ENCODE data around the gene LMNTD1.

The LMNTD1 gene

GRCh38 chr12:25495331-25496097 lies 57.6 kb downstream of the LMNTD1 start:
- no CpG with 5 or more reads among the region's 1 CpG for WGBS, 2 donors (ENCODE audit: extremely low coverage in 2 of 2, insufficient read length in 2 of 2, insufficient replicate concordance in 1 of 2)
- H2BK15ac ChIP-seq (ENCODE audit: low read length): no peak overlapping the region
- H4K8ac ChIP-seq (ENCODE audit: low read depth, low read length): no peak overlapping the region
- H3K4me1 ChIP-seq (ENCODE audit: control insufficient read depth in 2 of 2, insufficient read depth in 1 of 2, low read depth in 1 of 2, low read length in 2 of 2): peaks cover 2 to 6% of the 10 kb centered on the region in 2 donors
- H3K18ac ChIP-seq (ENCODE audit: low read length): no peak overlapping the region
- H2BK120ac ChIP-seq (ENCODE audit: low read depth, low read length): no peak overlapping the region
- peaks cover 2 to 4% of the 10 kb centered on the region in 2 donors for H3K9me3 ChIP-seq (replicated peaks in 1 of 2; ENCODE audit: control insufficient read depth in 2 of 2, insufficient read depth in 1 of 2, low read depth in 1 of 2, low read length in 2 of 2)
- H3K27me3 ChIP-seq (ENCODE audit: control insufficient read depth in 3 of 3, insufficient read depth in 3 of 3, low read depth in 1 of 3, low read length in 3 of 3): no peaks in the 10 kb centered on the region
- DNase-seq (ENCODE audit: low spot score): no peak
- H3K4me2 ChIP-seq (ENCODE audit: insufficient read depth, low read length, poor library complexity, severe bottlenecking): no peak overlapping the region
- no peaks in the 10 kb centered on the region for H3K79me1 ChIP-seq (ENCODE audit: low read depth, low read length)
- no peaks in the 10 kb centered on the region for H3K36me3 ChIP-seq (replicated peaks in 1 of 2; ENCODE audit: control insufficient read depth in 2 of 2, insufficient read depth in 2 of 2, low read length in 2 of 2)
- no peak overlapping the region for H3K14ac ChIP-seq (ENCODE audit: low read length)
- H3K23ac ChIP-seq (ENCODE audit: low read depth, low read length, poor library complexity): no peak overlapping the region
- no peak overlapping the region for H3K27ac ChIP-seq (replicated peaks; ENCODE audit: low read length)
- no peak overlapping the region for H2BK12ac ChIP-seq (ENCODE audit: low read length)
- H2AFZ ChIP-seq (ENCODE audit: low read length): no peak overlapping the region
- no peak overlapping the region for H4K91ac ChIP-seq (ENCODE audit: low read depth, low read length, poor library complexity)
- no peak overlapping the region for H3K4me3 ChIP-seq (ENCODE audit: low read length in 2 of 2)
- H2BK5ac ChIP-seq (ENCODE audit: low read length): no peak overlapping the region
- no peak overlapping the region for H2AK5ac ChIP-seq (ENCODE audit: low read depth, low read length)
- no peak overlapping the region for H3K4ac ChIP-seq (ENCODE audit: low read length)
- no peak overlapping the region for H3K9ac ChIP-seq (ENCODE audit: low read depth, low read length, poor library complexity)

- H3K27me3 ChIP-seq (ENCODE audit: control insufficient read depth in 3 of 3, insufficient read depth in 3 of 3, low read depth in 1 of 3, low read length in 3 of 3): no peaks in the 10 kb centered on the region
- H2AFZ ChIP-seq (ENCODE audit: low read length): no peak overlapping the region
- H3K14ac ChIP-seq (ENCODE audit: low read length): no peak overlapping the region
- H4K91ac ChIP-seq (ENCODE audit: low read depth, low read length, poor library complexity): no peak overlapping the region
- H2BK15ac ChIP-seq (ENCODE audit: low read length): no peak overlapping the region
- H2BK12ac ChIP-seq (ENCODE audit: low read length): no peak overlapping the region
- no peak overlapping the region for H3K4ac ChIP-seq (ENCODE audit: low read length)
- H3K79me1 ChIP-seq (ENCODE audit: low read depth, low read length): no peaks in the 10 kb centered on the region
- no peak for DNase-seq (ENCODE audit: low spot score)
- H3K36me3 ChIP-seq (replicated peaks in 1 of 2; ENCODE audit: control insufficient read depth in 2 of 2, insufficient read depth in 2 of 2, low read length in 2 of 2): no peaks in the 10 kb centered on the region
- H4K8ac ChIP-seq (ENCODE audit: low read depth, low read length): no peak overlapping the region
- H2BK5ac ChIP-seq (ENCODE audit: low read length): no peak overlapping the region
- H2AK5ac ChIP-seq (ENCODE audit: low read depth, low read length): no peak overlapping the region
- WGBS, 2 donors (ENCODE audit: extremely low coverage in 2 of 2, insufficient read length in 2 of 2, insufficient replicate concordance in 1 of 2): no CpG with 5 or more reads among the region's 2 CpGs
- H2BK120ac ChIP-seq (ENCODE audit: low read depth, low read length): no peak overlapping the region
- no peak overlapping the region for H3K9ac ChIP-seq (ENCODE audit: low read depth, low read length, poor library complexity)
- H3K4me3 ChIP-seq (ENCODE audit: low read length in 2 of 2): no peak overlapping the region
- H3K18ac ChIP-seq (ENCODE audit: low read length): no peak overlapping the region
- no peak overlapping the region for H3K27ac ChIP-seq (replicated peaks; ENCODE audit: low read length)
- peaks cover 2 to 4% of the 10 kb centered on the region in 2 donors for H3K9me3 ChIP-seq (replicated peaks in 1 of 2; ENCODE audit: control insufficient read depth in 2 of 2, insufficient read depth in 1 of 2, low read depth in 1 of 2, low read length in 2 of 2)
- H3K4me1 ChIP-seq (ENCODE audit: control insufficient read depth in 2 of 2, insufficient read depth in 1 of 2, low read depth in 1 of 2, low read length in 2 of 2): peaks cover 2 to 6% of the 10 kb centered on the region in 2 donors
- no peak overlapping the region for H3K4me2 ChIP-seq (ENCODE audit: insufficient read depth, low read length, poor library complexity, severe bottlenecking)
- H3K23ac ChIP-seq (ENCODE audit: low read depth, low read length, poor library complexity): no peak overlapping the region
Observed at GRCh38 chr12:25494926-25495325, 58.2 kb downstream of the LMNTD1 start.

- Histone ChIP-seq H3K18ac (ENCODE audit: low read length) (no peak overlapping the region), H3K23ac (ENCODE audit: low read depth, low read length, poor library complexity) (no peak overlapping the region), H3K4me1 (ENCODE audit: control insufficient read depth in 2 of 2, insufficient read depth in 1 of 2, low read depth in 1 of 2, low read length in 2 of 2) (peaks cover 2 to 6% of the 10 kb centered on the region in 2 donors), H2AFZ (ENCODE audit: low read length) (no peak overlapping the region), H2BK120ac (ENCODE audit: low read depth, low read length) (no peak overlapping the region), H2BK15ac (ENCODE audit: low read length) (no peak overlapping the region), H3K9ac (ENCODE audit: low read depth, low read length, poor library complexity) (no peak overlapping the region), H3K14ac (ENCODE audit: low read length) (no peak overlapping the region), H2BK12ac (ENCODE audit: low read length) (peak overlapping the region; percentile 73), H3K27me3 (ENCODE audit: control insufficient read depth in 3 of 3, insufficient read depth in 3 of 3, low read depth in 1 of 3, low read length in 3 of 3) (no peaks in the 10 kb centered on the region), H4K8ac (ENCODE audit: low read depth, low read length) (no peak overlapping the region), H3K4ac (ENCODE audit: low read length) (peak overlapping the region; percentile 66), H3K4me2 (ENCODE audit: insufficient read depth, low read length, poor library complexity, severe bottlenecking) (no peak overlapping the region), H3K9me3 (replicated peaks in 1 of 2; ENCODE audit: control insufficient read depth in 2 of 2, insufficient read depth in 1 of 2, low read depth in 1 of 2, low read length in 2 of 2) (peaks cover 0 to 4% of the 10 kb centered on the region in 2 donors), H3K79me1 (ENCODE audit: low read depth, low read length) (no peaks in the 10 kb centered on the region), H2BK5ac (ENCODE audit: low read length) (no peak overlapping the region), H3K27ac (replicated peaks; ENCODE audit: low read length) (no peak overlapping the region), H3K36me3 (replicated peaks in 1 of 2; ENCODE audit: control insufficient read depth in 2 of 2, insufficient read depth in 2 of 2, low read length in 2 of 2) (no peaks in the 10 kb centered on the region), H3K4me3 (ENCODE audit: low read length in 2 of 2) (no peak overlapping the region), H2AK5ac (ENCODE audit: low read depth, low read length) (no peak overlapping the region), H4K91ac (ENCODE audit: low read depth, low read length, poor library complexity) (no peak overlapping the region)
- no CpG with 5 or more reads among the region's 3 CpGs for WGBS, 2 donors (ENCODE audit: extremely low coverage in 2 of 2, insufficient read length in 2 of 2, insufficient replicate concordance in 1 of 2)
- DNase-seq (ENCODE audit: low spot score): no peak
Observed at GRCh38 chr12:25493682-25494081, 59.4 kb downstream of the LMNTD1 start.

- H3K18ac ChIP-seq (ENCODE audit: low read length): no peak overlapping the region
- no peak overlapping the region for H2BK120ac ChIP-seq (ENCODE audit: low read depth, low read length)
Observed at GRCh38 chr12:25491396-25492325, 61.4 kb downstream of the LMNTD1 start.

More at GRCh38 chr12:25491396-25492325, 61.4 kb downstream of the LMNTD1 start:
- Histone ChIP-seq H3K14ac (ENCODE audit: low read length) (no peak overlapping the region), H3K9ac (ENCODE audit: low read depth, low read length, poor library complexity) (no peak overlapping the region), H3K27me3 (ENCODE audit: control insufficient read depth in 3 of 3, insufficient read depth in 3 of 3, low read depth in 1 of 3, low read length in 3 of 3) (no peaks in the 10 kb centered on the region), H3K4me1 (ENCODE audit: control insufficient read depth in 2 of 2, insufficient read depth in 1 of 2, low read depth in 1 of 2, low read length in 2 of 2) (peaks cover 2 to 6% of the 10 kb centered on the region in 2 donors), H3K4me3 (ENCODE audit: low read length in 2 of 2) (no peak overlapping the region), H3K4ac (ENCODE audit: low read length) (no peak overlapping the region), H2AK5ac (ENCODE audit: low read depth, low read length) (no peak overlapping the region), H3K36me3 (replicated peaks in 1 of 2; ENCODE audit: control insufficient read depth in 2 of 2, insufficient read depth in 2 of 2, low read length in 2 of 2) (no peaks in the 10 kb centered on the region), H4K91ac (ENCODE audit: low read depth, low read length, poor library complexity) (no peak overlapping the region), H3K27ac (replicated peaks; ENCODE audit: low read length) (peak overlapping the region; percentile 52), H4K8ac (ENCODE audit: low read depth, low read length) (no peak overlapping the region), H3K79me1 (ENCODE audit: low read depth, low read length) (no peaks in the 10 kb centered on the region), H3K4me2 (ENCODE audit: insufficient read depth, low read length, poor library complexity, severe bottlenecking) (no peak overlapping the region), H2BK15ac (ENCODE audit: low read length) (no peak overlapping the region), H2BK5ac (ENCODE audit: low read length) (no peak overlapping the region), H2AFZ (ENCODE audit: low read length) (no peak overlapping the region), H3K9me3 (replicated peaks in 1 of 2; ENCODE audit: control insufficient read depth in 2 of 2, insufficient read depth in 1 of 2, low read depth in 1 of 2, low read length in 2 of 2) (no peaks in the 10 kb centered on the region), H2BK12ac (ENCODE audit: low read length) (no peak overlapping the region), H3K23ac (ENCODE audit: low read depth, low read length, poor library complexity) (no peak overlapping the region)
- peak; percentile 50 for DNase-seq (ENCODE audit: low spot score)
- WGBS, 2 donors (ENCODE audit: extremely low coverage in 2 of 2, insufficient read length in 2 of 2, insufficient replicate concordance in 1 of 2): no CpG with 5 or more reads among the region's 4 CpGs

All from neuronal stem cell (in vitro differentiated cells).